Ishikawa (cell line): ENCODE results near the gene SLIT3.

ENCODE experiments used
- CEBPB ChIP-seq: IDR thresholded peaks from 2 replicates; pipeline ENCODE4 v1.6.1; 2012
- CREB1 ChIP-seq: IDR thresholded peaks from 2 replicates; pipeline ENCODE4 v1.6.1; 2012; ENCODE audit warnings: low read depth
- EGR1 ChIP-seq: IDR thresholded peaks from 2 replicates; pipeline ENCODE4 v1.6.1; 2012
- EP300 ChIP-seq: IDR thresholded peaks from 2 replicates; pipeline ENCODE4 v1.6.1; 2012; ENCODE audit warnings: borderline replicate concordance
- FOXM1 ChIP-seq: IDR thresholded peaks from 2 replicates; pipeline ENCODE4 v1.6.1; 2012; ENCODE audit warnings: low read depth, borderline replicate concordance
- NFIC ChIP-seq: IDR thresholded peaks from 2 replicates; pipeline ENCODE4 v1.6.1; 2012
- TEAD4 ChIP-seq: IDR thresholded peaks from 2 replicates; pipeline ENCODE4 v1.6.1; 2012
- YY1 ChIP-seq: IDR thresholded peaks from 2 replicates; pipeline ENCODE4 v1.6.1; 2012; ENCODE audit warnings: low read depth
- ZBTB7A ChIP-seq: IDR thresholded peaks from 2 replicates; pipeline ENCODE4 v1.6.1; 2012; ENCODE audit warnings: low read depth
- TF ChIP-seq, protein P1 (sequence below): IDR thresholded peaks from 2 replicates; pipeline ENCODE4 v1.6.1; 2012; ENCODE audit warnings: low read depth, mild to moderate bottlenecking
- TF ChIP-seq, protein P2 (sequence below): IDR thresholded peaks from 2 replicates; pipeline ENCODE4 v1.6.1; 2012
- TF ChIP-seq, protein P3 (sequence below): IDR thresholded peaks from 2 replicates; pipeline ENCODE4 v1.6.1; 2012

DNA sequence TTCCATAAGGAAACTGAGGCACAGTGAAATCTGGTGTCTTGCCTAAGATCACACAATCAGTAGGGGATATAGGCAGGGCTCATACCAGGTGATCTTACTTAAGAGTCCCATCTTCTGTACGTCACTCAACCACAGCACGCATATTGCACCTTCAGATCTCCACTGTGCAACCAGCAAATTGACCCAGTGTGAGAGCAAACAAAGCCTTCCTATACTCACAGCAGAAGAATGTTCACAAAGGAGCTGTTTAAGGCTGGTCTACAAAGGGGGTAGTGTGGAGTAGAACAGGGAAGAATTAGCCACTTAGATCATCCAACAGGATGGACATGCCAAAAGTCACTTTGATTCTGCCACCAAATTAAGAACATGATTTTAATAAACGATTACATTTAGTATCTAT, 305.9 kb downstream of the SLIT3 start:
- TF ChIP-seq, protein P1, sequence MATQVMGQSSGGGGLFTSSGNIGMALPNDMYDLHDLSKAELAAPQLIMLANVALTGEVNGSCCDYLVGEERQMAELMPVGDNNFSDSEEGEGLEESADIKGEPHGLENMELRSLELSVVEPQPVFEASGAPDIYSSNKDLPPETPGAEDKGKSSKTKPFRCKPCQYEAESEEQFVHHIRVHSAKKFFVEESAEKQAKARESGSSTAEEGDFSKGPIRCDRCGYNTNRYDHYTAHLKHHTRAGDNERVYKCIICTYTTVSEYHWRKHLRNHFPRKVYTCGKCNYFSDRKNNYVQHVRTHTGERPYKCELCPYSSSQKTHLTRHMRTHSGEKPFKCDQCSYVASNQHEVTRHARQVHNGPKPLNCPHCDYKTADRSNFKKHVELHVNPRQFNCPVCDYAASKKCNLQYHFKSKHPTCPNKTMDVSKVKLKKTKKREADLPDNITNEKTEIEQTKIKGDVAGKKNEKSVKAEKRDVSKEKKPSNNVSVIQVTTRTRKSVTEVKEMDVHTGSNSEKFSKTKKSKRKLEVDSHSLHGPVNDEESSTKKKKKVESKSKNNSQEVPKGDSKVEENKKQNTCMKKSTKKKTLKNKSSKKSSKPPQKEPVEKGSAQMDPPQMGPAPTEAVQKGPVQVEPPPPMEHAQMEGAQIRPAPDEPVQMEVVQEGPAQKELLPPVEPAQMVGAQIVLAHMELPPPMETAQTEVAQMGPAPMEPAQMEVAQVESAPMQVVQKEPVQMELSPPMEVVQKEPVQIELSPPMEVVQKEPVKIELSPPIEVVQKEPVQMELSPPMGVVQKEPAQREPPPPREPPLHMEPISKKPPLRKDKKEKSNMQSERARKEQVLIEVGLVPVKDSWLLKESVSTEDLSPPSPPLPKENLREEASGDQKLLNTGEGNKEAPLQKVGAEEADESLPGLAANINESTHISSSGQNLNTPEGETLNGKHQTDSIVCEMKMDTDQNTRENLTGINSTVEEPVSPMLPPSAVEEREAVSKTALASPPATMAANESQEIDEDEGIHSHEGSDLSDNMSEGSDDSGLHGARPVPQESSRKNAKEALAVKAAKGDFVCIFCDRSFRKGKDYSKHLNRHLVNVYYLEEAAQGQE = no peak
- TF ChIP-seq EP300 (no peak), YY1 (no peak), ZBTB7A (no peak), EGR1 (no peak), NFIC (no peak), TEAD4 (no peak), CREB1 (no peak), FOXM1 (no peak), CEBPB (no peak)
- TF ChIP-seq, protein P2, sequence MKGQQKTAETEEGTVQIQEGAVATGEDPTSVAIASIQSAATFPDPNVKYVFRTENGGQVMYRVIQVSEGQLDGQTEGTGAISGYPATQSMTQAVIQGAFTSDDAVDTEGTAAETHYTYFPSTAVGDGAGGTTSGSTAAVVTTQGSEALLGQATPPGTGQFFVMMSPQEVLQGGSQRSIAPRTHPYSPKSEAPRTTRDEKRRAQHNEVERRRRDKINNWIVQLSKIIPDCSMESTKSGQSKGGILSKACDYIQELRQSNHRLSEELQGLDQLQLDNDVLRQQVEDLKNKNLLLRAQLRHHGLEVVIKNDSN = no peak
- TF ChIP-seq, protein P3, sequence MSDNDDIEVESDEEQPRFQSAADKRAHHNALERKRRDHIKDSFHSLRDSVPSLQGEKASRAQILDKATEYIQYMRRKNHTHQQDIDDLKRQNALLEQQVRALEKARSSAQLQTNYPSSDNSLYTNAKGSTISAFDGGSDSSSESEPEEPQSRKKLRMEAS = no peak
